Activated T-cell treated with anti-CD3 and anti-CD28 coated beads for 1 hour (primary cell): ENCODE measurements around the gene KRTAP5-6.

Source experiments
- DNase-seq: peaks from one replicate; pipeline ENCODE4 v3.0.0-alpha.2; 2020; ENCODE audit warnings: low read depth

Gene KRTAP5-6

GRCh38 chr11:1702506-1702905, 5.5 kb downstream of the KRTAP5-6 start:
- DNase-seq, result no peak

- DNase-seq, result no peak
Observed at GRCh38 chr11:1703146-1703545, 6.2 kb downstream of the KRTAP5-6 start.

GRCh38 chr11:1705126-1706052, 8.4 kb downstream of the KRTAP5-6 start:
- DNase-seq, result no peak

GRCh38 chr11:1706634-1707400, 9.8 kb downstream of the KRTAP5-6 start:
- no peak for DNase-seq

- no peak for DNase-seq
Observed at GRCh38 chr11:1707751-1708150, 10.8 kb downstream of the KRTAP5-6 start.

GRCh38 chr11:1708716-1709115, 11.7 kb downstream of the KRTAP5-6 start:
- no peak for DNase-seq

GRCh38 chr11:1714908-1715885, 18.2 kb downstream of the KRTAP5-6 start:
- no peak for DNase-seq

- DNase-seq, result no peak
Observed at GRCh38 chr11:1717745-1718144, 20.8 kb downstream of the KRTAP5-6 start.

- no peak for DNase-seq
Observed at GRCh38 chr11:1718326-1718725, 21.3 kb downstream of the KRTAP5-6 start.

GRCh38 chr11:1719781-1720180, 22.8 kb downstream of the KRTAP5-6 start:
- no peak for DNase-seq

- no peak for DNase-seq
Observed at GRCh38 chr11:1727096-1727690, 30.2 kb downstream of the KRTAP5-6 start.

- DNase-seq, result no peak
Observed at GRCh38 chr11:1727861-1728260, 30.9 kb downstream of the KRTAP5-6 start.

GRCh38 chr11:1728301-1728700, 31.3 kb downstream of the KRTAP5-6 start:
- DNase-seq, result no peak

- no peak for DNase-seq
Observed at GRCh38 chr11:1728931-1729691, 32.1 kb downstream of the KRTAP5-6 start.

- no peak for DNase-seq
Observed at GRCh38 chr11:1729692-1730011, 32.7 kb downstream of the KRTAP5-6 start.

- no peak for DNase-seq
Observed at GRCh38 chr11:1730059-1730629, 33.1 kb downstream of the KRTAP5-6 start.

GRCh38 chr11:1731451-1732059, 34.6 kb downstream of the KRTAP5-6 start:
- DNase-seq, result no peak

- no peak for DNase-seq
Observed at GRCh38 chr11:1732418-1733008, 35.5 kb downstream of the KRTAP5-6 start.

GRCh38 chr11:1733009-1733715, 36.2 kb downstream of the KRTAP5-6 start:
- DNase-seq, result no peak
